OCI-LY1 (cell line): ENCODE results near the gene HOXC5.

ENCODE experiments used
- H2AFZ ChIP-seq: fragments of 200-600 bp; sonication (generic), shearing (Covaris generic); 2 replicates; pipeline ENCODE4 v1.6.0; 2014; ENCODE audit warnings: antibody characterized with exemption, mild to moderate bottlenecking, low read length
- H3F3A ChIP-seq: fragments of 200-600 bp; sonication (generic), shearing (Covaris generic); 2 replicates; pipeline ENCODE4 v1.6.0; 2014; ENCODE audit warnings: mild to moderate bottlenecking, antibody characterized with exemption, low read length, moderate library complexity; ENCODE audit not compliant: insufficient read depth
- H3K27ac ChIP-seq: fragments of 200-600 bp; sonication (generic); 2 replicates; pipeline ENCODE4 v1.5.1; 2014; ENCODE audit warnings: low read length, mixed run types, mild to moderate bottlenecking, low read depth; ENCODE audit not compliant: poor library complexity, severe bottlenecking
- H3K27me3 ChIP-seq: fragments of 200-600 bp; sonication (generic); 2 replicates; pipeline ENCODE4 v1.6.0; 2014; ENCODE audit warnings: antibody characterized with exemption, mild to moderate bottlenecking, low read length, moderate library complexity; ENCODE audit not compliant: insufficient read depth
- H3K36me3 ChIP-seq: fragments of 200-600 bp; sonication (generic); 2 replicates; pipeline ENCODE4 v1.6.1; 2014; ENCODE audit warnings: mild to moderate bottlenecking, antibody characterized with exemption, low read length, moderate library complexity, mixed read lengths; ENCODE audit not compliant: insufficient read depth
- H3K4me1 ChIP-seq: fragments of 200-600 bp; sonication (generic); 2 replicates; pipeline ENCODE4 v1.5.1; 2014; ENCODE audit warnings: mild to moderate bottlenecking, low read length, moderate library complexity; ENCODE audit not compliant: insufficient read depth, severe bottlenecking
- H3K4me2 ChIP-seq: fragments of 200-600 bp; sonication (generic), shearing (Covaris generic); 2 replicates; pipeline ENCODE4 v1.6.1; 2014; ENCODE audit warnings: low read length
- H3K4me3 ChIP-seq: fragments of 200-600 bp; sonication (generic); 2 replicates; pipeline ENCODE4 v1.5.1; 2014; ENCODE audit warnings: low read length, low read depth, mild to moderate bottlenecking, mixed read lengths; ENCODE audit not compliant: poor library complexity, severe bottlenecking
- H3K79me2 ChIP-seq: fragments of 200-600 bp; shearing (Covaris generic); 2 replicates; pipeline ENCODE4 v1.6.1; 2016; ENCODE audit warnings: mixed run types, low read length, mixed read lengths; ENCODE audit not compliant: insufficient read depth
- H3K9ac ChIP-seq: fragments of 200-600 bp; sonication (generic), shearing (Covaris generic); 2 replicates; pipeline ENCODE4 v1.6.1; 2014; ENCODE audit warnings: mild to moderate bottlenecking, low read length, mixed read lengths
- H3K9me2 ChIP-seq: fragments of 200-600 bp; sonication (generic), shearing (Covaris generic); 2 replicates; pipeline ENCODE4 v1.6.1; 2014; ENCODE audit warnings: low read depth, mild to moderate bottlenecking, low read length, mixed read lengths
- H3K9me3 ChIP-seq: fragments of 200-600 bp; shearing (Covaris generic); 2 replicates; pipeline ENCODE4 v1.6.1; 2014; ENCODE audit warnings: low read length, mixed read lengths
- H4K20me1 ChIP-seq: fragments of 200-600 bp; sonication (generic), shearing (Covaris generic); 2 replicates; pipeline ENCODE4 v1.6.0; 2016; ENCODE audit warnings: mild to moderate bottlenecking, low read length; ENCODE audit not compliant: insufficient read depth
- EZH2 ChIP-seq: fragments of 200-600 bp; sonication (generic), shearing (Covaris generic); IDR thresholded peaks from 2 replicates; pipeline ENCODE4 v1.8.0; 2017; ENCODE audit warnings: borderline replicate concordance, mixed run types, mild to moderate bottlenecking, antibody characterized with exemption, low read length, moderate library complexity, mixed read lengths
- TF ChIP-seq, protein P1 (sequence below): fragments of 200-600 bp; sonication (generic), shearing (Covaris generic); IDR thresholded peaks from 2 replicates; pipeline ENCODE4 v1.5.1; 2017; ENCODE audit warnings: mild to moderate bottlenecking, antibody characterized with exemption, low read length, moderate library complexity, mixed read lengths

HOXC5 gene

DNA sequence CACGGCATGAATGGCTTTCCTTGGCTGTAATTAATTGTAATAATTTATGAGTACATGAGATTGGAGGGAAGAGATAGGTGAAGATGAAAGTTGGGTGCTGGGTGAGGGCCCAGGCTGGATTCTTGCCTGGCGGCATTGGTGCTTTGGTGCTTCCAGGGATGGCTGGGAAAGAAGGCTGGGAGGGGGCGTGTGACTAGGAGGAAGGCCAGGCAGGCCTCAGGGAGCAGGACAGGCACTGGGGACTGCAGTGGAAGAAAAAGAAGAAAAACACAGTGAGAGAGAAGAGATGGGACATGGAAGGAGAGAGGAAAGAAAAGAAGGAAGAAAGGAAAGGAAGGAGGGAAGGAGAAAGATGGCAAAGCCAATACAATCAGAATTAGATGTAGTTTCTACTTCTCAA is 29.2 kb upstream of the HOXC5 start:
- Histone ChIP-seq H3K9ac (no peak overlapping the region), H3F3A (no peaks in the 10 kb centered on the region), H3K27ac (no peak overlapping the region), H3K9me2 (no peaks in the 10 kb centered on the region), H3K4me1 (peaks cover 6% of the 10 kb centered on the region), H3K4me3 (no peak overlapping the region), H3K4me2 (no peak overlapping the region), H3K36me3 (no peaks in the 10 kb centered on the region), H2AFZ (no peak overlapping the region), H3K9me3 (no peaks in the 10 kb centered on the region), H4K20me1 (no peaks in the 10 kb centered on the region), H3K27me3 (no peaks in the 10 kb centered on the region), H3K79me2 (no peaks in the 10 kb centered on the region)
- TF ChIP-seq, protein P1, sequence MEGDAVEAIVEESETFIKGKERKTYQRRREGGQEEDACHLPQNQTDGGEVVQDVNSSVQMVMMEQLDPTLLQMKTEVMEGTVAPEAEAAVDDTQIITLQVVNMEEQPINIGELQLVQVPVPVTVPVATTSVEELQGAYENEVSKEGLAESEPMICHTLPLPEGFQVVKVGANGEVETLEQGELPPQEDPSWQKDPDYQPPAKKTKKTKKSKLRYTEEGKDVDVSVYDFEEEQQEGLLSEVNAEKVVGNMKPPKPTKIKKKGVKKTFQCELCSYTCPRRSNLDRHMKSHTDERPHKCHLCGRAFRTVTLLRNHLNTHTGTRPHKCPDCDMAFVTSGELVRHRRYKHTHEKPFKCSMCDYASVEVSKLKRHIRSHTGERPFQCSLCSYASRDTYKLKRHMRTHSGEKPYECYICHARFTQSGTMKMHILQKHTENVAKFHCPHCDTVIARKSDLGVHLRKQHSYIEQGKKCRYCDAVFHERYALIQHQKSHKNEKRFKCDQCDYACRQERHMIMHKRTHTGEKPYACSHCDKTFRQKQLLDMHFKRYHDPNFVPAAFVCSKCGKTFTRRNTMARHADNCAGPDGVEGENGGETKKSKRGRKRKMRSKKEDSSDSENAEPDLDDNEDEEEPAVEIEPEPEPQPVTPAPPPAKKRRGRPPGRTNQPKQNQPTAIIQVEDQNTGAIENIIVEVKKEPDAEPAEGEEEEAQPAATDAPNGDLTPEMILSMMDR = no peak
- no peak for TF ChIP-seq EZH2

DNA sequence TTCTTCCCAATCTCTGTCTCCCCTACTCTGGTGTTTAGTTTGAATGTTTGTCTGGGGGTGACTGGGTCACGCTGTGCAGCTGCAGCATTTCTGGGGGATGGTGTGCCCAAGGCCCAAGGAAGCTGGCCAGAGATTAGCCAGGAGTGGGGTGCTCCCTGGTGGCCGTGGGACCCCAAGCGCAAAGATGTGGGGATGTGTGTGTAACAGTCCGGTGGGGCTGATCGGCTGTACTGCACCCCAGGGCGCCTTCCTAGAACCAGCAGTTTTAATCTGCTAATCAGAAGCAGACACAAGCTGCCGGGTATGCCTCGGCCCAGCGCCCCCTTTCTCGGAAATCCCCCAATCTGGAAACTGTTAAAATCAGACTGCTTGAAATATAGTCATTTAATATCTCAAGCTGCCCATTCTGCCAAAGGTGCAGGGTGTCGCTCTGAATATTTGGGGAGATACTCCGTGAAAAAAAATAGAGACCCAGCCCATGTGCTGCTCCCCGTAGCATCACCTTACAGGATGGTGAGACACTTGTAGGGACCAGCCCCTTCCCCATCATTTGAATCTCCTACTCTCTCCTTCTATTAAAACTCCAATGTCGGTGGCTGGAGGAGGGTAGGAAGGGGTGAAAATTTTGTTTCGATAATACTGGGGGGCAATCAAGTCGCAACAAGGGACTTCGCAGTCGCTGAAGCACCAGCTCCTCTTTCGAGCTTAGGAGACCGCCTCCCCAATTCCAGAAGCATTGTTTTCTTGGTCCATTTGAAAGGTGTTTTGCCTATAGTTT is 28.6 kb upstream of the HOXC5 start:
- Histone ChIP-seq H3K79me2 (no peaks in the 10 kb centered on the region), H3K4me2 (no peak overlapping the region), H3K36me3 (no peaks in the 10 kb centered on the region), H4K20me1 (no peaks in the 10 kb centered on the region), H3K9me3 (no peaks in the 10 kb centered on the region), H3K9ac (no peak overlapping the region), H3K4me3 (no peak overlapping the region), H3F3A (no peaks in the 10 kb centered on the region), H3K27me3 (no peaks in the 10 kb centered on the region), H3K9me2 (no peaks in the 10 kb centered on the region), H3K4me1 (peaks cover 6% of the 10 kb centered on the region), H2AFZ (no peak overlapping the region), H3K27ac (no peak overlapping the region)
- TF ChIP-seq, protein P1 = no peak
- no peak for TF ChIP-seq EZH2

DNA sequence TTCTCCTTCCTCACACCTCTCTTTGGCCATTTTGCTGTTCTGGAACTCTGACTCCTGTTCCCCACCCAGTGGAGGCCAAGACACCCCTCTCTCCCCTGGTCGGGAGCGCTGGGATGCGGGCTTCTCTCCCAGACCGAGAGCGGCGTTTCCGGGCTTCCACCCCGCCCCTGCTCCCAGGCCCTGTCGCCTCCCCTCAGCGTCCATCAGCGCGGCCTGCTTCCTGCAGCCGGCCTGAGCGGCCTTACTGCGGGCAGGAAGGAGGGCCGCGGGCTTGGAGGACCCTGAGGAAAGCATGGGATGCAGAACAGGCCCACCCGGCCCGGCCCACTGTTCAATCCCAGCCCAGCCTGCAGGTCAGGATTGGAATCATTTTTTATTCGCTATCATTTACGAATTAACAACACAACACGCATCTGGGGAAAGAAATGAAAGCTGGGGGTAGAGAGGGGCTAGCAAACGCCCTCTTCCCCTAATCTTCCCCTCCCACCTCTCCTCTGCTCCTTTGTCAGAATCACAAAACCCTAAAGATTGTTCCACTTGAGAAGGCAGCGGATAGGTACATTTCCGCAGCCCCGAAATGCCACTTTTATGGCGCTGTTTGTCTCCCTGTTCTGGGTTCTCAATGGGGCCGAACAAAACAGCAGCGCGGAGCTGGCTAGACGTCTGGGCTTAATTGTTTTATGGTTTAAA is 27.9 kb upstream of the HOXC5 start:
- Histone ChIP-seq H3K9ac (no peak overlapping the region), H3K79me2 (no peaks in the 10 kb centered on the region), H3K4me2 (no peak overlapping the region), H3K9me2 (no peaks in the 10 kb centered on the region), H4K20me1 (no peaks in the 10 kb centered on the region), H3K4me1 (peaks cover 6% of the 10 kb centered on the region), H3K36me3 (no peaks in the 10 kb centered on the region), H3K27ac (no peak overlapping the region), H2AFZ (no peak overlapping the region), H3K4me3 (no peak overlapping the region), H3K9me3 (no peaks in the 10 kb centered on the region), H3F3A (no peaks in the 10 kb centered on the region), H3K27me3 (0 out of 2 replicates have a peak, but pooled peaks cover 4% of the 10 kb centered on the region)
- TF ChIP-seq EZH2 = no peak
- TF ChIP-seq, protein P1 = no peak
